ENCODE measurements around the gene VMAC. TPM values are rescaled to one million over a fixed set of nuclear protein-coding genes. Genes with fewer than 3 reads are reported as not detected.

VMAC gene
- total and polyA plus RNA-seq, 5 experiments from 2014 or later, result 6.2 to 34.5 (median 8.4) TPM

DNA sequence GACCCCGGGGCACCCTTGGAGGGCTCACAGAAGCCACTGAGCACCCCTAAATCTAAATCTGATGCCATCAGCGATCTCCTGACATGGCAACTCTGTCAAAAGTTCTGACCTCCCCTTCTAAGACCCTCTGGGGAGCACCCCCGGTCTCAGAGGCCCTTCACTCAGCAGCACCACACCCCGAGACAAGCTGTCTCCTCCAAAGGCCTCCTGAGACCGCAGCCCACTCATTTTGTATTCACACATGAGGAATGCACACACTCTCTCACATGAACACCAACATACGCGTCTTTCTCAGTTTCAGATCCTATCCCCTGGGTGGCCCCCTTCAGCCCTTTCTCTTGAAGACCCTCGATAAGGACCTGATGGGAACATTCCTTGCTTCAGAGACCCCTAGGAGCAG is 3.7 kb upstream of the VMAC start:
- DNase-seq (no peak), ATAC-seq (no peak)
- peak overlapping the region in 8 of 10 donors; percentile 23 to 59 (median 42) for H3K4me3 Mint-ChIP-seq
- peaks cover 0 to 2% (median 0%) of the 10 kb centered on the region in 5 donors for H3K27me3 Mint-ChIP-seq
- peaks cover 15 to 42% (median 30%) of the 10 kb centered on the region in 4 donors for H3K4me1 Mint-ChIP-seq
- POLR2A ChIA-PET, result interaction anchor here (0.7 kb wide), 1 partner anchor 21 kb away, joined by 5 read pairs; no protein-coding TSS in a partner anchor
- H3K36me3 Mint-ChIP-seq, result peaks cover 0 to 23% (median 3%) of the 10 kb centered on the region in 3 donors
- peak overlapping the region in 8 of 10 donors; percentile 26 to 91 (median 54) for H3K27ac Mint-ChIP-seq
- H3K9me3 Mint-ChIP-seq, result no peaks in the 10 kb centered on the region

DNA sequence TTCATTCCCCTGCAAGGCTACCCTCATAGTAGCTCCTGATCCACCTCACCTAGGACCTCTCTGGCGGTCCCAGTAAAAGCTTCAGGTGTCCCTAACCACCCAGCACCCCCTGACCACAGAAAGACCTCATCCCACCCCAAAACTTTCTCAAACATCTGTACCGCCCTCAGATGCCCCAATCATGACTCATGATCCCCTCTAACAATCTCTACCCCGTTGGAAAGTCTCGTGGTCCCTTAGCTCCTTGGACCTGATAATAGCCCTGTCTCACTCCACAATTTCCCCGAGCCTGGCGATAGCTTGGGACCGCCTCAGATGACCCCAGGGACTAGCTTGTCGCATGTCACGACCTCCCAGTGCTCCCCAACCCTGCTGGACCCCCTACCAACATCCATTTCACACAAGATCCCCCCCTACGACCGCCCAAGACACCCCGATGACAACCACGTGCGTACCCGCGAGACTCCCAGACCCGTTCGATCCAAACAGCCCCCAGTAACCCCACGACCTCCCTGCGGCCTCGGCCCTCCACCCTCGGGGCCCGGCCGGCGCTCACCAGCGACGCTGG is 1.5 kb upstream of the VMAC start:
- DNase-seq, result no peak
- Mint-ChIP-seq H3K27ac (peak overlapping the region; percentile 98 to 100 (median 99)), H3K9me3 (no peaks in the 10 kb centered on the region), H3K4me3 (peak overlapping the region; percentile 91 to 99 (median 97)), H3K36me3 (peaks cover 0 to 29% (median 3%) of the 10 kb centered on the region in 3 donors), H3K27me3 (peaks cover 0 to 2% (median 0%) of the 10 kb centered on the region in 5 donors), H3K4me1 (peaks cover 19 to 58% (median 43%) of the 10 kb centered on the region in 4 donors)
- POLR2A ChIA-PET, result interaction anchor here (0.7 to 3.8 kb wide), 17 partner anchors 11 to 1520 kb away, joined by 3 to 71 read pairs (median 9); partner anchors contain the start of genes DUS3L, RANBP3, RPL36 and SAFB
- no peak for ATAC-seq

GRCh38 chr19:5903624-5904351 is 884 bp upstream of the VMAC start, which contains the start of gene NDUFA11:
TSS of gene NDUFA11 (minus strand) at chr19:5903790. CDS start at chr19:5903708, 82 bp downstream.
- H3K9me3 Mint-ChIP-seq, result no peaks in the 10 kb centered on the region
- H3K27ac Mint-ChIP-seq, result peak within 1 kb of the TSS; percentile 98 to 100 (median 99)
- peaks cover 0 to 2% (median 0%) of the 10 kb centered on the region in 5 donors for H3K27me3 Mint-ChIP-seq
- H3K36me3 Mint-ChIP-seq, result peaks cover 0 to 27% (median 3%) of the 10 kb centered on the region in 3 donors
- POLR2A ChIA-PET, result interaction anchor here (0.5 to 3.8 kb wide), 26 partner anchors 12 to 1727 kb away, joined by 3 to 71 read pairs (median 6); partner anchors contain the start of genes DUS3L, KDM4B, KHSRP and RANBP3
- ATAC-seq, result peak; percentile 53 to 56
- peak in 9 of 10 donors; percentile 94 to 98 (median 97) for DNase-seq
- peak within 1 kb of the TSS; percentile 91 to 99 (median 97) for H3K4me3 Mint-ChIP-seq
- peaks cover 19 to 57% (median 43%) of the 10 kb centered on the region in 4 donors for H3K4me1 Mint-ChIP-seq

DNA sequence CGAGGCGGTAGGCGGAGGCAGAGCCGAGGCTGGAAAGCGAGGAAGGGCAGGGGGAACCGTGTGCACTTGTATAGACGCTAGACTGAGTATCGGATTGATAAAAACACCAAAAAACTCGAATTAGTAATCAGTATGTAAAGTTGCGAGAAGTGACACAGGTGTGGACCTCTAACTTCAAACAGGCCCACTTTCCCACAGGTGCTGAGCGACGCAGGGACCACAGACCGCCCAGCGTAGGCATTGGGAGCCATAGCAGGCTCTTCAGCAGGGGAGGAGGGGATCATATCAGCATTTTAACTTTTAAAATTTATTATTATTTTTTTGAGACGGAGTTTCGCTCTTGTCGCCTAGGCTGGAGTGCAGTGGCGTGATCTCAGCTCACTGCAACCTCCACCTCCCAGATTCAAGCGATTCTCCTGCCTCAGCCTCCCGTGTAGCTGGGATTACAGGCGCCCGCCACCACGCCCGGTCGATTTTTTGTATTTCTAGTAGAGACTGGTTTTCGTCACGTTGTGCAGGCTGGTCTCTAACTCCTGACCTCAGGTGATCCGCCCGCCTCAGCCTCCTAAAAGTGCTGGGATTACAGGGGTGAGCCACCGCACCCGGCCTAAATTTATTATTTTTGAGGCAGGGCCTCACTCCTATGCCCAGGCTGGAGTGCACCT is 574 bp downstream of the VMAC start:
- Mint-ChIP-seq H3K27me3 (peaks cover 0 to 2% (median 0%) of the 10 kb centered on the region in 5 donors), H3K36me3 (peaks cover 0 to 35% (median 5%) of the 10 kb centered on the region in 3 donors), H3K9me3 (no peaks in the 10 kb centered on the region), H3K4me3 (peak overlapping the region; percentile 79 to 99 (median 96)), H3K27ac (peak overlapping the region in 9 of 10 donors; percentile 71 to 100 (median 86)), H3K4me1 (peaks cover 19 to 51% (median 41%) of the 10 kb centered on the region in 4 donors)
- POLR2A ChIA-PET, result interaction anchor here (0.6 to 3.8 kb wide), 14 partner anchors 10 to 215 kb away, joined by 3 to 71 read pairs (median 8); partner anchors contain the start of genes RANBP3 and RPL36
- ATAC-seq (no peak), DNase-seq (peak in 3 of 10 donors; percentile 15 to 36 (median 16))

- Mint-ChIP-seq H3K27me3 (peaks cover 0 to 2% (median 0%) of the 10 kb centered on the region in 5 donors), H3K27ac (peak overlapping the region in 7 of 10 donors; percentile 1 to 91 (median 38)), H3K36me3 (peaks cover 0 to 27% (median 2%) of the 10 kb centered on the region in 3 donors), H3K9me3 (no peaks in the 10 kb centered on the region), H3K4me3 (peak overlapping the region in 8 of 10 donors; percentile 19 to 63 (median 52)), H3K4me1 (peaks cover 12 to 35% (median 30%) of the 10 kb centered on the region in 4 donors)
- ATAC-seq, result no peak
- POLR2A ChIA-PET, result interaction anchor here (1.3 kb wide), 1 partner anchor 21 kb away, joined by 4 read pairs; no protein-coding TSS in a partner anchor
- no peak for DNase-seq
Observed at GRCh38 chr19:5907241-5907640, 2.6 kb downstream of the VMAC start.

DNA sequence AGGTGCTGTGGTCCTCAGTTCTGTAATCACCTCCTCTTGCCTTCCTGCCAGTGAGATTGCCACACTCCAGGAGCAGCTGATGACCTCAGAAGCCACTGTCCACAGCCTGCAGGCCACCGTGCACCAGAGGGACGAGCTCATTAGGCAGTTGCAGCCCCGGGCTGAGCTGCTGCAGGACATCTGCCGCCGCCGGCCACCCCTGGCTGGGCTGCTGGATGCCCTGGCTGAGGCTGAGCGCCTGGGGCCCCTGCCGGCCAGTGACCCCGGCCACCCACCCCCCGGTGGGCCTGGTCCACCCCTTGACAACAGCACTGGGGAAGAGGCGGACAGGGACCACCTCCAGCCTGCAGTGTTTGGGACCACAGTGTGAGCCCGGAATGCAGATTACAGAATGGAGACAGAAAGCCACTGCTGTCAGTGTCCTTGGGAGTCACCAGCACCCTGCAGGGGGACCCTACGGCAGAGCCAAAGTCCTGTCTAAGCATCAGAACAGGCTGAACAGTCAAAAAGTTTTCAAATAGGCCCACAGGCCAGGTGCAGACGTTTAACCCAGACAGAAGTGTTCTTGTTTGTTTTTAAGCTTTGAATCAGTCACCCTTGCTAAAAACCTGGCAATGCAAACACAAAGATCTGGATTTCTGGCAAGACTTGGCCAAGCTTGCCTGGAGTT is 4.2 kb downstream of the VMAC start:
- H3K4me3 Mint-ChIP-seq, result no peak overlapping the region
- peak overlapping the region in 1 of 10 donors; percentile 53 for H3K27ac Mint-ChIP-seq
- H3K9me3 Mint-ChIP-seq, result no peaks in the 10 kb centered on the region
- H3K27me3 Mint-ChIP-seq, result no peaks in the 10 kb centered on the region
- DNase-seq (no peak), ATAC-seq (no peak)
- H3K4me1 Mint-ChIP-seq, result peaks cover 5 to 24% (median 18%) of the 10 kb centered on the region in 4 donors
- peaks cover 0 to 30% (median 2%) of the 10 kb centered on the region in 3 donors for H3K36me3 Mint-ChIP-seq
- POLR2A ChIA-PET, result no interaction called here

DNA sequence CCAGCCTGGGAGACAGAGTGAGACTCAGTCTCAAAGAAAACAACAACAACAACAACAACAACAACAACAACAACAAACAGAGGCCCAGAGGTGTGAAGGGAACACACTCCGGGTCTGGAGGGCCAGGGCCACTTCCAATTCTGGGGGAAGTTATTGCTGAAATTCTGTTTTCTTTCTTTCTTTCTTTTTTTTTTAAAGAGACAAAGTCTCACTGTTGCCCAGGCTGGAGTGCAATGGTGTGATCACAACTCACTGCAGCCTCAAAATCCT is 5.9 kb downstream of the VMAC start:
- H3K4me1 Mint-ChIP-seq, result peaks cover 5 to 21% (median 16%) of the 10 kb centered on the region in 4 donors
- no peak for DNase-seq
- no peak for ATAC-seq
- no peaks in the 10 kb centered on the region for H3K27me3 Mint-ChIP-seq
- peak overlapping the region in 1 of 10 donors; percentile 58 for H3K27ac Mint-ChIP-seq
- no peaks in the 10 kb centered on the region for H3K9me3 Mint-ChIP-seq
- POLR2A ChIA-PET, result no interaction called here
- no peak overlapping the region for H3K4me3 Mint-ChIP-seq
- H3K36me3 Mint-ChIP-seq, result peaks cover 0 to 31% (median 2%) of the 10 kb centered on the region in 3 donors

GRCh38 chr19:5911366-5911765 is 6.7 kb downstream of the VMAC start:
- DNase-seq (no peak), ATAC-seq (no peak)
- Mint-ChIP-seq H3K27me3 (no peaks in the 10 kb centered on the region), H3K27ac (no peak overlapping the region), H3K4me1 (peaks cover 4 to 14% (median 9%) of the 10 kb centered on the region in 4 donors), H3K9me3 (no peaks in the 10 kb centered on the region), H3K36me3 (peaks cover 0 to 36% (median 2%) of the 10 kb centered on the region in 3 donors), H3K4me3 (no peak overlapping the region)
- POLR2A ChIA-PET, result interaction anchor here (0.6 kb wide), 1 partner anchor 217 kb away, joined by 6 read pairs; no protein-coding TSS in a partner anchor

DNA sequence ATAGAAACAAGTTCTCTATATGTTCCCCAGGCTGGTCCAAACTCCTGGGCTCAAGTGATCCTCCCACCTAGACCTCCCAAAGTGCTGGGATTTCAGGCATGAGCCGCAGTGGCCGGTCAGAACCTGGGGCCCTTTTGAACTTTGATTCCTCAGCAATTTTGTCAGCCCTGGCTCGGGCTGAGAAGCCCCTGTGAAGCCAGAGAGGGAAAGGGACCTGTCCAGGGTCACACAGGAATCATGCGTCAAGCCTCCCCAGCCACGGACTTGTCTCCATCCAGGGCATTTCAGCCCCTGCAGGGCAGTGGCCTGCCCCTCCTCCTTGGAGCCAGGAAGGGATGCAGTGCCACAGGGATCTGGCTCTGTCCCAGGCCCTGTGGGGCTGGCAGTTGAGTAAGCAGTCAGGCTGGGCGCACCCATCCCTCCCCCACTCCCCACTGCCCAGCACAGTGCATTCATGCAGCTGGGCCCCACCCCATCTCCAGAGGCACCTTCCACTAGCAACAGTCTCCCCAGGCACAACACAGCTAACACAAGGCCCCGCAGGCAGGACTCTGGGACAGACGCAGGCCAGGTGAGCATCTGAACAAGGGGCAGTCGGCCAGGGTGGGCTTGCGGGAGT is 9.2 kb downstream of the VMAC start, which contains the start of gene CAPS:
TSS of gene CAPS (plus strand) at position 516 of the 619 bp plus-strand sequence. CDS start 153 bp downstream, outside the sequence.
- DNase-seq (no peak), ATAC-seq (no peak)
- no peak within 1 kb of the TSS for H3K4me3 Mint-ChIP-seq
- H3K36me3 Mint-ChIP-seq, result peaks cover 0 to 41% (median 2%) of the 10 kb centered on the region in 3 donors
- peak within 1 kb of the TSS in 2 of 10 donors; percentile 43 to 48 for H3K27ac Mint-ChIP-seq
- no peaks in the 10 kb centered on the region for H3K9me3 Mint-ChIP-seq
- no peaks in the 10 kb centered on the region for H3K27me3 Mint-ChIP-seq
- POLR2A ChIA-PET, result interaction anchor here (0.5 kb wide), 1 partner anchor 25 kb away, joined by 5 read pairs; no protein-coding TSS in a partner anchor
- no peaks in the 10 kb centered on the region for H3K4me1 Mint-ChIP-seq

DNA sequence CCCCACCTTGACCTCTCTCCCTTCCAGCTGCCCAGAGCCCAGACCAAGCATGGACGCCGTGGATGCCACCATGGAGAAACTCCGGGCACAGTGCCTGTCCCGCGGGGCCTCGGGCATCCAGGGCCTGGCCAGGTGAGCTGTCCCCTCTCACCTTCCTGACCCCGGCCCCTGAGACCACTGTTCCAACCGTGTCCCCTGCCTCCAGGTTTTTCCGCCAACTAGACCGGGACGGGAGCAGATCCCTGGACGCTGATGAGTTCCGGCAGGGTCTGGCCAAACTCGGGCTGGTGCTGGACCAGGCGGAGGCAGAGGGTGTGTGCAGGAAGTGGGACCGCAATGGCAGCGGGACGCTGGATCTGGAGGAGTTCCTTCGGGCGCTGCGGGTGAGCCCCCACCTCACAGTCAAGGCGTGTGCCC is 9.7 kb downstream of the VMAC start:
- Mint-ChIP-seq H3K27ac (no peak overlapping the region), H3K36me3 (peaks cover 0 to 42% (median 2%) of the 10 kb centered on the region in 3 donors), H3K27me3 (no peaks in the 10 kb centered on the region), H3K9me3 (no peaks in the 10 kb centered on the region), H3K4me3 (no peak overlapping the region), H3K4me1 (no peaks in the 10 kb centered on the region)
- DNase-seq (no peak), ATAC-seq (no peak)
- POLR2A ChIA-PET, result interaction anchor here (0.5 to 1.4 kb wide), 3 partner anchors 9 to 413 kb away, joined by 4 to 5 read pairs (median 4); partner anchors contain the start of gene VMAC

All from naive thymus-derived CD8-positive, alpha-beta T cell (primary cell).